KMS-11 (cell line): ENCODE results near the gene CSE1L.
A peak's percentile ranks its signal among the peaks of the same experiment; 100 is the strongest.

ENCODE experiments used
- H2AFZ ChIP-seq: fragments of 200-600 bp; sonication (generic); 2 replicates; pipeline ENCODE4 v1.6.1; 2016; ENCODE audit warnings: antibody characterized with exemption, mixed run types, low read depth
- H3K27ac ChIP-seq: fragments of 200-600 bp; sonication (generic); 2 replicates; pipeline ENCODE4 v1.6.1; 2016; ENCODE audit warnings: mild to moderate bottlenecking, mixed run types
- H3K27me3 ChIP-seq: fragments of 200-600 bp; sonication (generic); 2 replicates; pipeline ENCODE4 v1.6.1; 2017; ENCODE audit warnings: mild to moderate bottlenecking, low read depth, mixed run types, moderate library complexity; ENCODE audit not compliant: insufficient read depth
- H3K36me3 ChIP-seq: fragments of 200-600 bp; sonication (generic); 2 replicates; pipeline ENCODE4 v1.6.1; 2017; ENCODE audit warnings: mild to moderate bottlenecking, mixed run types; ENCODE audit not compliant: insufficient read depth
- H3K4me1 ChIP-seq: fragments of 200-600 bp; sonication (generic); 2 replicates; pipeline ENCODE4 v1.6.1; 2016; ENCODE audit warnings: mild to moderate bottlenecking, low read depth, mixed run types; ENCODE audit not compliant: poor library complexity, severe bottlenecking
- H3K4me2 ChIP-seq: fragments of 200-600 bp; sonication (generic); 2 replicates; pipeline ENCODE4 v1.7.0; 2016; ENCODE audit warnings: mild to moderate bottlenecking, mixed run types
- H3K4me3 ChIP-seq: fragments of 200-600 bp; sonication (generic); IDR thresholded peaks from 2 replicates; pipeline ENCODE4 v1.6.1; 2017; ENCODE audit warnings: low read depth, low read length, mixed read lengths; ENCODE audit not compliant: insufficient read depth
- H3K79me2 ChIP-seq: fragments of 200-600 bp; sonication (generic); 2 replicates; pipeline ENCODE4 v1.6.1; 2016; ENCODE audit warnings: low read depth, mixed run types; ENCODE audit not compliant: insufficient read depth
- H3K9ac ChIP-seq: fragments of 200-600 bp; sonication (generic); 2 replicates; pipeline ENCODE4 v1.6.1; 2016; ENCODE audit warnings: mild to moderate bottlenecking, mixed run types
- H4K20me1 ChIP-seq: fragments of 200-600 bp; sonication (generic); 2 replicates; pipeline ENCODE4 v1.6.1; 2016; ENCODE audit warnings: mild to moderate bottlenecking, mixed run types; ENCODE audit not compliant: insufficient read depth
- TF ChIP-seq, protein P1 (sequence below): fragments of 200-600 bp; sonication (generic); conservative IDR thresholded peaks from 2 replicates; pipeline ENCODE4 v1.6.1; 2017; ENCODE audit warnings: low read depth, mild to moderate bottlenecking, antibody characterized with exemption, low read length, moderate library complexity, mixed read lengths

The CSE1L gene

DNA sequence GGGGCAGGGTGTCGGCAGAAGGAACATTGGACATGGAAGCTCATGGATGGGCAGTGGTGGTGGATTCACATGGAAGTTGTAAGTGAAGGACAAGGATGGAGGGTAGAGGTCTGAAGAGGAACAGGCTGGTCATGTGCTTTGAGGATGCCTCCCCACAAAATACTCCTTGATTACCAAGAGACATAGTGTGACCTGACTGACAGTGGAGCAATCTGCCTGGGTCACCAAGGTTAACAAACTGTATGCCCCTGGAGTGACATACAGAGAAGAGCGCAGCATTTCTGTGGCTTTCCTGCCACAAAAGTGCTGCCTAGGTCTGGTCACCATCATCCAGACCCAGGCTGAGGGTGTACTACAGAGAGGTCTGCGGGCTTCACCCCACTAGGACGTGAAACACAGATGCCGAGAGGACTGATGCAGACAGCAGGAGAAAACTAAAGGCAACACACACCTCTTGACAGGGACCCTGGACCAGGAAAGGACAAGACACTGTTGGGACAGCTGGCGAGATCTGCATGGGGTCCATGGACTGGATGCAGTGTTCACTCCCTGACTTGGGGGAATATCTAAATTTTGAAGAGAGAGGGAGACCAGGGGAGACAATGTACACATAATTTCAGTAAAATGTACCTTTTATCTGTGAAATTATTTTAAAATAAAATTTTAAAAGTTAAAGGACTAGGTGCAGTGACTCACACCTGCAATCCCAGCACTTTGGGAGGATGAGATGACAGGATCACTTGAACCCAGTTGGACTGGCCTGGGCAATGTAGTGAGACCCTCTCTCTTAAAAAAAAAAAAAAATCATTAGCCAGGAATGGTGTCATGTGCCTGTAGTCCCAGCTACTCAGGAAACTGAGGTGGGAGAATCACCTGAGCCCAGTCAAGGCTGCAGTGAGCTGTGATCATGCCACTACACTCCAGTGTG is 64.9 kb downstream of the CSE1L start:
- H3K4me1 ChIP-seq, result no peaks in the 10 kb centered on the region
- H3K4me2 ChIP-seq, result no peak overlapping the region
- no peaks in the 10 kb centered on the region; the same call in 1 of the 2 replicates for H3K36me3 ChIP-seq
- TF ChIP-seq, protein P1, sequence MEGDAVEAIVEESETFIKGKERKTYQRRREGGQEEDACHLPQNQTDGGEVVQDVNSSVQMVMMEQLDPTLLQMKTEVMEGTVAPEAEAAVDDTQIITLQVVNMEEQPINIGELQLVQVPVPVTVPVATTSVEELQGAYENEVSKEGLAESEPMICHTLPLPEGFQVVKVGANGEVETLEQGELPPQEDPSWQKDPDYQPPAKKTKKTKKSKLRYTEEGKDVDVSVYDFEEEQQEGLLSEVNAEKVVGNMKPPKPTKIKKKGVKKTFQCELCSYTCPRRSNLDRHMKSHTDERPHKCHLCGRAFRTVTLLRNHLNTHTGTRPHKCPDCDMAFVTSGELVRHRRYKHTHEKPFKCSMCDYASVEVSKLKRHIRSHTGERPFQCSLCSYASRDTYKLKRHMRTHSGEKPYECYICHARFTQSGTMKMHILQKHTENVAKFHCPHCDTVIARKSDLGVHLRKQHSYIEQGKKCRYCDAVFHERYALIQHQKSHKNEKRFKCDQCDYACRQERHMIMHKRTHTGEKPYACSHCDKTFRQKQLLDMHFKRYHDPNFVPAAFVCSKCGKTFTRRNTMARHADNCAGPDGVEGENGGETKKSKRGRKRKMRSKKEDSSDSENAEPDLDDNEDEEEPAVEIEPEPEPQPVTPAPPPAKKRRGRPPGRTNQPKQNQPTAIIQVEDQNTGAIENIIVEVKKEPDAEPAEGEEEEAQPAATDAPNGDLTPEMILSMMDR, result no peak
- H3K27ac ChIP-seq, result no peak overlapping the region
- H2AFZ ChIP-seq, result no peak overlapping the region
- H3K27me3 ChIP-seq, result no peaks in the 10 kb centered on the region
- no peaks in the 10 kb centered on the region for H4K20me1 ChIP-seq
- H3K79me2 ChIP-seq, result no peaks in the 10 kb centered on the region
- H3K9ac ChIP-seq, result no peak overlapping the region
- H3K4me3 ChIP-seq, result no peak overlapping the region

DNA sequence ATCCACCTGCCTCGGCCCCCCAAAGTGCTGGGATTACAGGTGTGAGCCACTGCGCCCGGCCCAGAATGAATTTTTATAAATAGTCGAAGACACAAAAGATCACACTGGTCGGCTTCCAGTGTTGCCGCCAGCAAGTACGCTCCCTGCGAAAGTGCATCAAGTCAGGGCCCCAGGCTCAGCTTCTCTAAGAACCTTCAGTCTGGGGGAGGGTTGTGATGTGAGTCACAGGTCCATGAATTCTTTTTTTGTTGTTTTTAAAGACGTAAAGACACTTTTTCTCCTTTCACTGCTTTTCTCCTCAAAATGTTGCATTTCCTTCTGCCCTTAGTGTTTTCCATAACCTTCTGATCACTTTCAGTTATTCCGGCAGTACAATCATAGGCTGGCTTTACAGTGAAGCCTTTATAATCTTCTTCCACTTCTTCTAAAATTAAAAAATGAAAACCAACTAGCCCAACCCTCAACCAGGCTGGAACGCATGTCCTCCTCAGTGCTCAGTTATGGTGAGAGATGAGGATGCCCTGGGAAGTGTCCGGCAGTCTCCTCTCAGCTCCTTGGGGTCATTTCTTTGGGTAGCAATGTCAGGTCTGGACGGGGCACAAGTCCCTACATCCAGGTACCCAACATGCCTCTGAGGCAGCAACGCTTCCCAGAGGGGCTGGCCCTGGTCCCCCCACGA is 66.6 kb downstream of the CSE1L start:
- Histone ChIP-seq H3K9ac (no peak overlapping the region), H3K4me1 (peaks cover under 1% of the 10 kb centered on the region), H3K4me2 (no peak overlapping the region), H3K27ac (no peak overlapping the region), H3K4me3 (no peak overlapping the region), H3K79me2 (no peaks in the 10 kb centered on the region), H4K20me1 (no peaks in the 10 kb centered on the region), H2AFZ (no peak overlapping the region), H3K36me3 (no peaks in the 10 kb centered on the region; the same call in 1 of the 2 replicates), H3K27me3 (no peaks in the 10 kb centered on the region)
- TF ChIP-seq, protein P1, result no peak

DNA sequence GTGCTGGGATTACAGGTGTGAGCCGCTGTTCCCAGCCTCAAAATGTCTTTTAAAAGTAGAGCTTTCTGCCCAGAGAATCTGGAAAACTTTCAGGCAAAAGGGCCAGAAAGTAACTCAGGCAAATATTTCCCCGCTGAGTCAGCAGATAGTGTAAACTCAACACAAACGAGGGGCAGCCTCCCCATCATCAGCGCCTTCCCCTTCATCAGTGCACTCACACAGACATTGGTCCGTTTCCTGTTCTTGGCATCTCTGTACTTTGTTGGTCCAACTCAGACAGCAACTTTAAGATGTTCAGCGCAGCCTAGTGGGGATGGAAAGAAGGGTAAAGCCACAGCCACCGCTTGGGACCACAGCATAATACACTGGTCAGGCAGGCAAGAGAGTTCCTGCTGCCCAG is 69.5 kb downstream of the CSE1L start:
- Histone ChIP-seq H3K9ac (no peak overlapping the region), H4K20me1 (no peaks in the 10 kb centered on the region), H3K79me2 (no peaks in the 10 kb centered on the region), H3K27me3 (no peaks in the 10 kb centered on the region), H3K36me3 (no peaks in the 10 kb centered on the region; the same call in 1 of the 2 replicates), H2AFZ (no peak overlapping the region), H3K27ac (no peak overlapping the region), H3K4me3 (no peak overlapping the region), H3K4me2 (no peak overlapping the region), H3K4me1 (peaks cover 28% of the 10 kb centered on the region)
- TF ChIP-seq, protein P1, result 0 out of 2 replicates have a peak, but pooled peaks have one; percentile 14

DNA sequence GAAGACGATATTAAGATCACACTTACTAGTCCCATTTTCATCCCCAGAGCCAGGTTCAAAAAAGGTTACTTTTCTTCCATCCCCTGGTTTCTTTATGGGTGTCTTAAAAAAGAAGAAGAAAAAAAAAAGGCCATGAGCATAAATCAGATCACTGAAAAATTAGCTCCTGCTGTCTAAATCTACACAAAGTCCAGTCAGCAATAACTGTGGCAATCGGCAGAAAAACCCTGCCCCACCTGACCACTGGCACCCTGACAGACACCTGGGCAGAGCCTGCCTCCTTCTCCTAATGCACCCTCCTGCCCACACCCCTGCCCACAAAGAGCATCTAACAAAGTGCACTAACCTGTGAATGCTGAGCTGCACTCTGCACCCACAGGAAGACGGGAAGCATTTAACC is 72.2 kb downstream of the CSE1L start:
- Histone ChIP-seq H3K27ac (no peak overlapping the region), H3K27me3 (no peaks in the 10 kb centered on the region), H3K4me2 (no peak overlapping the region), H3K9ac (no peak overlapping the region), H3K79me2 (no peaks in the 10 kb centered on the region), H3K4me3 (no peak overlapping the region), H3K4me1 (peaks cover 33% of the 10 kb centered on the region), H4K20me1 (no peaks in the 10 kb centered on the region), H2AFZ (no peak overlapping the region), H3K36me3 (no peaks in the 10 kb centered on the region; the same call in 1 of the 2 replicates)
- TF ChIP-seq, protein P1, result no peak
